GM23248 (cell line): ENCODE results near the gene HSPD1.

Experiments
- EZH2 ChIP-seq: fragments of 200-600 bp; sonication (generic); IDR thresholded peaks from 2 replicates; pipeline ENCODE4 v1.6.1; 2018; ENCODE audit warnings: antibody characterized with exemption, mild to moderate bottlenecking; ENCODE audit not compliant: insufficient read depth, poor library complexity, severe bottlenecking
- EZH2phosphoT487 ChIP-seq: fragments of 200-600 bp; sonication (generic); IDR thresholded peaks from 2 replicates; pipeline ENCODE4 v1.6.1; 2018; ENCODE audit warnings: antibody characterized with exemption, moderate library complexity, mild to moderate bottlenecking, low read depth; ENCODE audit not compliant: insufficient read depth

DNA sequence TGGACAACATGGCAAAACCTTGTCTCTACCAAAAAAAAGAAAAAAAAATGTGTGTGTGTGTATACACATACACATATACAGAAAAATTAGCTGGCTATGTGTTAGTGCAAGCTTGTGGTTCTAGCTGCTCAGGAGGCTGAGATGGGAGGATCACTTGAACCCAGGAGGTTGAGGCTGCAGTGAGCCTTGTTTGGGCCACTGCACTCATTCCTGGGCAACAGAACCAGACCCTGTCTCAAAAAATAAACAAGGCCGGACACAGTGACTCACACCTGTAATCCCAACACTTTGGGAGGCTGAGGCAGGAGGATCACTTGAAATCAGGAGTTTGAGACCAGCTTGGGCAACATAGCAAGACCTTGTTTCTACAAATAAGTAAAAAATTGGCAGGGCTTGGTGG lies 44.2 kb downstream of the HSPD1 start:
- TF ChIP-seq EZH2 = no peak
- TF ChIP-seq EZH2phosphoT487 = no peak
